Activated CD4-positive, alpha-beta T cell treated with anti-CD3 and anti-CD28 coated beads, Interleukin-2, Interleukin-6, amounts not matched to agents 100 ng/mL and 50 ng/mL, durations not matched to agents 16 hours and 8 hours (primary cell): ENCODE data around the gene MAPK13.
"Not testable (repeated sequence)": the region's sequence is repeated elsewhere in the genome, so short reads cannot be mapped to it uniquely, and the experiment has no call there.

Experiments
- DNase-seq: peaks from one replicate; pipeline ENCODE4 v3.0.0-alpha.2; 2020

Gene MAPK13

DNA sequence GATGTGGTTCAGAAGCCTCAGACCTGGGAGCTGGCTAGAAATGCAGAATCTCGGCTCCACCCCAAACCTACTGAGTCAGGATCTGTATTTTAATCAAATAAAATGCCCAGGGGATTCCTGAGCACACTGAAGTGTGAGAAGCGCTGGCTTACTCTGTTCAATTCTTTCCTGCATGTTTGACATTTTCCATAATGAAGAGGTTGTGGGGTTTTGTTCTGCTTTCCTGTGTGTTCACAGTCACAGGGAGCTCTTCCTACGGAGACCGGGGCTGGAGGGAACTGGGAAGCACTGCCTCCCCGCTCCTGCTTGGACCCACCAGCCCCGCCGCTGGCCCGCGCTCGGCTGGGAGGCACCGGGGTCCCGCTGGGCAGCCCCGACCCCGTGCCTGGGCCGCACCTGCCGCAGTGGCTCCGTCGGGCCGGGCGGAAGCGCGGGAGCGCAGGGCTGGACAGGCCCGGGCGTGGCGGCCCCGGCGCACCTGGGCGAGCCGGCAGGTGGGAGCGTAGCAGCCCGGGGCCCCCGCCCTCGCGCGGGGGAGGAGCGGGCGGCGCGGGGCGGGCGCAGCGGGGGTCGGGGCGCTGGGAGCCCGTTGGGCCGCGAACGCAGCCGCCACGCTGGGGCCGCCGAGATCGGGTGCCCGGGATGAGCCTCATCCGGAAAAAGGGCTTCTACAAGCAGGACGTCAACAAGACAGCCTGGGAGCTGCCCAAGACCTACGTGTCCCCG, at the start of gene MAPK13:
Gene MAPK13, plus strand, starts transcription at position 573 of the 726 bp plus-strand sequence. Its CDS starts 70 bp downstream, at position 643.
- DNase-seq = no peak

DNA sequence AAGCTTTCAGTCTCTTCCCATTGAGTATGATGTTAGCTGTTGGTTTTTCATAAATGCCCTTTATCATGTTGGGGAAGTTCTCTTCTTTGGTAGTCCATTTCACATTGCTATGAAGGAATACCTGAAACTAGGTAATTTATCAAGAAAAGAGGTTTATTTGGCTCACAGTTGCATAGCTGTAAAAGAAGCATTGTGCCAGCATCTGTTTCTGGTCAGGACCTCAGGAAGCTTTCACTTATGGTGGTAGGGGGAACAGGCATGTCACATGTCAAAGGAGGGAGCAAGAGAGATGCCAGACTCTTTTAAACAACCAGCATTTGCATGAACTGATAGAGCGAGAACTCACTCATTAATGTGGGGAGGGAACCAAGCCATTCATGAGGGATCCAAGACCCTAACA, 48.0 kb upstream of the MAPK13 start:
- DNase-seq = no peak

- no peak for DNase-seq
Observed at GRCh38 chr6:36083446-36083845, 46.9 kb upstream of the MAPK13 start.

DNA sequence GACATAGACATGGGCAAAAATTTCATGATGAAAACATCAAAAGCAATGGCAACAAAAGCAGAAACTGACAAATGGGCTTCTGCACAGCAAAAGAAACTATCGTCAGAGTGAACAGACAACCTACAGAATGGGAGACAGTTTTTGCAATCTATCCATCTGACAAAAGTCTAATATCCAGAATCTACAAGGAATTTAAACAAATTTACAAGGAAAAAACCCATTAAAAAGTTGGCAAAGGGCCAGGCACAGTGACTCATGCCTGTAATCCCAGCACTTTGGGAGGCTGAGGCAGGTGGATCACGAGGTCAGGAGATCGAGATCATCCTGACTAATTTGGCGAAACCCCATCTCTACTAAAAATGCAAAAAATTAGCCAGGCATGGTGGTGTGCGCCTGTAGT, 42.1 kb upstream of the MAPK13 start:
- DNase-seq = not testable (repeated sequence)

DNA sequence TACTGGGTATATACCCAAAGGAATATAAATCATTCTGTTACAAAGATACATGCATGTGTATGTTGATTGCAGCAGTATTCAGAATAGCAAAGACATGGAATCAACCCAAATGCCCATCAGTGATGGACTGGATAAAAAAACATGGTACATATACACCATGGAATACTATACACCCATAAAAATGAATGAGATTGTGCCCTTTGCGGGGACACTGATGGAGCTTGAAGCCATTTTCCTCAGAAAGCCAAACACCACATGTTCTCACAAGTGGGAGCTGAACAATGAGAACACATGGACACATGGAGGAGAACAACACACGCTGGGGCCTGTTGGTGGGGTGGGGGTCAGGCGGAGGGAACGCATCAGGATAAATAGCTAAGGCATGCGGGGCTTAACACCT, 41.3 kb upstream of the MAPK13 start:
- no peak for DNase-seq

DNA sequence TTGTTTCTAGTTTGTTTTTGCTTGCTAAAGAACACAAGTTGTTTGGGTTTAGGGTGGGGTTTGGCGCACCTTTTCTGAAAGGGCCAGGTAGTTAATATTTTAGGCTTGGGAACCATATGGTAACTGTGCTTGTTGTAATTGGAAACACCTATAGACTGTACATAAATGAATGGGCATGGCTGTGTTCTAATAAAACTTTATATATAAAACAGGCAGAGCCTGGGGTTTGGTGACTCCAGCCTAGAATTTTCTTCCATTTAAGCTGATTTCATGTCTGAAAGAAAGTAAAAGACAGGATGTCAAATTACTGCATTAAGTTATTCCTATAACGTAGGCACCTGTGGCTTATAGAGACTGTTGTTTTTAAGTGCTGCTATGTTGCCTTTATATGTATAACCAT, 36.1 kb upstream of the MAPK13 start:
- DNase-seq = no peak

- DNase-seq = peak; percentile 85
Observed at GRCh38 chr6:36094753-36095496, 35.4 kb upstream of the MAPK13 start.

- DNase-seq = no peak
Observed at GRCh38 chr6:36095497-36096391, 34.6 kb upstream of the MAPK13 start.

- no peak for DNase-seq
Observed at GRCh38 chr6:36098253-36098919, 31.9 kb upstream of the MAPK13 start.

GRCh38 chr6:36098920-36099647, 31.2 kb upstream of the MAPK13 start:
- no peak for DNase-seq

DNA sequence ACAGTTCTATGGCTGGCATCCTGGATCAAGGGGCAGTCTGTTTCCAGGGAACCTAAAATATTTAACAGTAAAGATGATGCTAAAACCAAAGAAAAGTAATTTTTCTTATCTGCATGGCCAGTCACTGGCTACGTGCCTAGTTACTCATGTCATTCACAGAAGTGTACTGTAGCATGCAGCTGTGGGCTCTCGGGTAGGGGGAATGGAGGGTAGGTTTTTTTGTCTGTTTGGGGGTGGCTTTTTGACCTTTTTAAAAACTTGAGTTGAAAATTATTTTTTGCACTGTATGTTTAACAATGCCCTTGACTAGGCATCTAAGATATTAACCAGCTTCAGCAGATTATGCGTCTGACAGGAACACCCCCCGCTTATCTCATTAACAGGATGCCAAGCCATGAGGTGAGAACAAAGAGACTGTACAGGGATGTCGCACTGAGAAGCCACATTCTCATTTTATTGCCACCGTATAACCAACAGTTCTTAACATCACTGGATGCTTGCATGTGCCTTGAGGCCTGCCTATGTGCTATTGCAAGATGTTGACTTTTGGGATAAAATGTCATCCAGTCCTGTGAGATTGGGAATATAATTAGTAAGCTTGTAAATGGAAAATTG, 30.3 kb upstream of the MAPK13 start:
- no peak for DNase-seq

- DNase-seq = no peak
Observed at GRCh38 chr6:36101691-36102090, 28.6 kb upstream of the MAPK13 start.

DNA sequence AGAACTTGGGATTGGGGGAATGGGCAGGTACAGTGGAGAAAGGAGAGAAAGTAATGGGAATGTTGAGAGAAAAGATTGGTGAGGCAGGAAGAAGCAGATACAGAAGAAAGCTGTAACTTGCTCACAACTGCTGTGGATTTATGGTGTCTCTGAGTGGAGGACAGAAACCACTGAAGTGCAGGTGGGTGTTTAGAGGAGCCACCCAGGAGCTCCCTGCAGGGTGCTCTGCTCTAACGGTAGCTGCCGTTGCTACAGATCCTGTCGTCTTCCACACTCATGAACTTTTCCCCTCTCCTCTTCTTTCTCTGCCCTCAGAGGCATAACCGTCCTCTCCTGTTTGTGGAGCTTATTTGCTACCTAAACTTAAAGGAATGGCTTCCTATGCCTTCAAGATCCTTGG, 27.5 kb upstream of the MAPK13 start:
- no peak for DNase-seq

DNA sequence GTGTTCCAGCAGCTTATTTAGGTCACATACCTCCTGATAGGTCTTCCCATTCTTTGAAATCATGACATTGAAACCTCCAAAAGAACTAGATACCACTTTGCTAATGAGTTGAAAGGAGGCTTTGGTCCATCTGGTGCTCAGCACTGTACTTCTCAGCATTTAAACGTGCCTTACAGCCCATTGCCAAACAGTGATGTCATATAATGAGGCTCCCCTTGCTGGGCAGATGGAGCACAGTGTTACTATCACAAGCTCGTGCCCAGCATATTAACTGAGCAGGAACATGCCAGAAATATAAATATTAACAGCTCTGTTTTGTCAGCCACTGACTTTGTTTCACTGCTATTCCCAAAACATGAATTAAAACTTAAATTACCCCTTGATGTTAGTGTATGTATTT, 25.5 kb upstream of the MAPK13 start:
- DNase-seq = no peak

- no peak for DNase-seq
Observed at GRCh38 chr6:36109092-36109491, 21.2 kb upstream of the MAPK13 start.

DNA sequence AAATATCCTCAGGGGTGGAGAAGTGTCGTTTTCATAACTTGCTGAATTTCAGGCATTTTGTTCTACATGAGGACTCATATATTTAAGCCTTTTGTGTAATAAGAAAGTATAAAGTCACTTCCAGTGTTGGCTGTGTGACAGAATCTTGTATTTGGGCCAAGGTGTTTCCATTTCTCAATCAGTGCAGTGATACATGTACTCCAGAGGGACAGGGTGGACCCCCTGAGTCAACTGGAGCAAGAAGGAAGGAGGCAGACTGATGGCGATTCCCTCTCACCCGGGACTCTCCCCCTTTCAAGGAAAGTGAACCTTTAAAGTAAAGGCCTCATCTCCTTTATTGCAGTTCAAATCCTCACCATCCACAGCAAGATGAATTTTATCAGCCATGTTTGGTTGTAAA, 20.3 kb upstream of the MAPK13 start:
- no peak for DNase-seq

DNA sequence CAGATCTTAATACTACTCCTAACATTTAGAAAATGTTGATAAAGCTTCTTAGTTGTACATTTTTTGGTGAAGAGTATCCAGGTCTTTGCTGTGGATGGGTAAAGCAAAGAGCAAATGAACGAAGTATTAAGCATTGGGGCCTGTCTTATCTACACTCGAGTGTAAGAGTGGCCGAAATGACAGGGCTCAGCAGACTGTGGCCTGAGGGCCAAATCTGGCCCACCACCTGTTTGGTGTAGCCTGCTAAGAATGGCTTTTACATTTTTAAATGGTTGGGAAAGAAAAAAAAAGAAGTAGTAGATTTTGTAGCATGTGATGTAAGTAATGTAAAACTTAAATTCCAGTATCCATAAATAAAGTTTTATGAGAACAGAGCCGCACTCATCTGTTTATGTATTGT, 19.4 kb upstream of the MAPK13 start:
- no peak for DNase-seq

GRCh38 chr6:36111526-36111925, 18.8 kb upstream of the MAPK13 start:
- no peak for DNase-seq

- DNase-seq = no peak
Observed at GRCh38 chr6:36113049-36113448, 17.3 kb upstream of the MAPK13 start.

DNA sequence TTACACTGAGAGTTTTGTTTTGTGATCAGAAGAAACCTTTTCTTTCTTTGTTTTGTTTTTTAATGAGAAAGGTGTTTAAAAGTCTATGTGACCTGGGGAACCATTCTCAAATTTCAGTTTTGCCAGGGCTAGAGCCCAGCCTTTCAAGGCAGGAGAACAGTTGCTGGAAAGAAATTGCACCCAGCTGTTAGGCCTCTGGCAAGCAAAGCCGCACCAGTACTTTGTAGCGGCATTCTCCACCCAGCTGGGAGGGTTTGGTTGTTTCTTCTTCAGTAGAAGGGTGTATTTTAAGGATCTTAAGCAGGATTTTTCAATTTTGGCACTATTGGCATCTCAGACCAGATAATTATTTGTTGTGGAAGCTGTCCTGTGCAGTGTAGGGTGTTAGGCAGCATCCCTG, 16.6 kb upstream of the MAPK13 start:
- no peak for DNase-seq

GRCh38 chr6:36114798-36115408, 15.4 kb upstream of the MAPK13 start:
- no peak for DNase-seq
